H1 (cell line): ENCODE measurements around the gene GPLD1. TPM values are rescaled to one million over a fixed set of nuclear protein-coding genes. Genes with fewer than 3 reads are reported as not detected.

Experiments
- CTCF ChIA-PET: fragments of 300-600 bp; sonication (Branson Sonifier 250); formaldehyde crosslinking; loops from one replicate; lab custom pipeline; 2021; ENCODE audit not compliant: partially characterized antibody; lab: Charles Lee
- POLR2A ChIA-PET: fragments of 300-600 bp; sonication (Branson Sonifier 250); formaldehyde crosslinking; loops from one replicate; lab custom pipeline; 2021; ENCODE audit warnings: inconsistent platforms; ENCODE audit not compliant: partially characterized antibody; lab: Charles Lee
- DNase-seq, 2 experiments: peaks; one replicate each; pipeline versions ENCODE4 v3.0.0 to v3.0.0-alpha.2; 2010 to 2022; ENCODE audit warnings: low spot score in 2 of 2, low read depth in 1 of 2, mixed read lengths in 1 of 2
- FAIRE-seq: peaks from 2 replicates; lab custom pipeline; 2011; peaks lifted over from hg19 to GRCh38; lab: Jason Lieb, UNC
- H2AFZ ChIP-seq: 2 replicates; pipeline ENCODE4 v1.8.1; 2012; ENCODE audit warnings: low read length, inconsistent platforms
- H2AK5ac ChIP-seq: 2 replicates; pipeline ENCODE4 v1.6.1; 2013; ENCODE audit warnings: low read depth, low read length
- H2BK120ac ChIP-seq: replicated peaks from 2 replicates; pipeline ENCODE3; 2013; ENCODE audit warnings: low read depth, low read length, inconsistent platforms
- H2BK12ac ChIP-seq: 2 replicates; pipeline ENCODE4 v1.6.1; 2013; ENCODE audit warnings: low read depth, low read length
- H2BK15ac ChIP-seq: 2 replicates; pipeline ENCODE4 v1.6.1; 2013; ENCODE audit warnings: low read length
- H2BK20ac ChIP-seq: 2 replicates; pipeline ENCODE4 v1.6.1; 2013; ENCODE audit warnings: low read length
- H2BK5ac ChIP-seq: 2 replicates; pipeline ENCODE4 v1.6.1; 2013; ENCODE audit warnings: low read depth, low read length
- H3K14ac ChIP-seq: 2 replicates; pipeline ENCODE4 v1.6.1; 2013; ENCODE audit warnings: inconsistent platforms; ENCODE audit not compliant: insufficient read length
- H3K18ac ChIP-seq: 2 replicates; pipeline ENCODE4 v1.6.1; 2013; ENCODE audit warnings: low read length; ENCODE audit errors: extremely low read depth
- H3K23ac ChIP-seq: 2 replicates; pipeline ENCODE4 v1.6.1; 2013; ENCODE audit warnings: inconsistent platforms; ENCODE audit not compliant: insufficient read length
- H3K23me2 ChIP-seq: 2 replicates; pipeline ENCODE4 v1.6.1; 2013; ENCODE audit warnings: low read depth, low read length
- H3K27ac ChIP-seq: 2 replicates; pipeline ENCODE4 v1.6.1; 2011; ENCODE audit warnings: low read depth, low read length, inconsistent platforms
- H3K27me3 ChIP-seq, 4 experiments: replicated peaks in 1 of 4; 1 replicate in 1 of 4; 2 replicates in 3 of 4; pipeline versions ENCODE4 v1.6.1 to v1.8.1; 2011 to 2013; ENCODE audit warnings: low read length in 3 of 4, mild to moderate bottlenecking in 3 of 4, inconsistent platforms in 2 of 4, mixed read lengths in 2 of 4, moderate library complexity in 1 of 4; ENCODE audit not compliant: control insufficient read depth in 3 of 4, insufficient read depth in 3 of 4; ENCODE audit errors: extremely low read depth in 1 of 4
- H3K36me3 ChIP-seq, 4 experiments: 2 replicates each; pipeline versions ENCODE4 v1.6.1 to v1.8.1; 2011 to 2013; ENCODE audit warnings: mild to moderate bottlenecking in 4 of 4, low read length in 3 of 4, moderate library complexity in 2 of 4, control low read depth in 1 of 4, inconsistent platforms in 1 of 4; ENCODE audit not compliant: insufficient read depth in 4 of 4, control insufficient read depth in 2 of 4
- H3K4ac ChIP-seq: replicated peaks from 2 replicates; pipeline ENCODE3; 2013; ENCODE audit warnings: low read length, low read depth, mixed read lengths, inconsistent platforms; ENCODE audit not compliant: insufficient read length
- H3K4me1 ChIP-seq, 4 experiments: replicated peaks in 1 of 4; 1 replicate in 1 of 4; 2 replicates in 3 of 4; pipeline versions ENCODE4 v1.6.1 to v1.8.1; 2011 to 2013; ENCODE audit warnings: low read length in 3 of 4, inconsistent platforms in 2 of 4, mixed read lengths in 1 of 4; ENCODE audit not compliant: insufficient read depth in 4 of 4, control insufficient read depth in 3 of 4
- H3K4me2 ChIP-seq, 2 experiments: 2 replicates each; pipeline versions ENCODE4 v1.6.1 to v1.8.1; 2011 to 2013; ENCODE audit warnings: low read depth in 2 of 2, low read length in 2 of 2, control low read depth in 1 of 2, inconsistent platforms in 1 of 2, mild to moderate bottlenecking in 1 of 2; ENCODE audit not compliant: insufficient read depth in 1 of 2
- H3K4me3 ChIP-seq, 4 experiments: fragments of 200-600, 300-600 bp in 1 of 4; sonication (generic), shearing (Covaris generic), sonication (Bioruptor Twin) in 1 of 4; 2 replicates each; pipeline versions ENCODE4 v1.5.1 to v1.8.1; 2011 to 2016; ENCODE audit warnings: low read length in 4 of 4, low read depth in 3 of 4, control low read depth in 2 of 4, inconsistent platforms in 2 of 4, mild to moderate bottlenecking in 2 of 4, mixed read lengths in 1 of 4, moderate library complexity in 1 of 4; ENCODE audit not compliant: insufficient read depth in 2 of 4; ENCODE audit errors: extremely low read depth in 1 of 4
- H3K56ac ChIP-seq: replicated peaks from 2 replicates; pipeline ENCODE3; 2013; ENCODE audit warnings: low read depth, mild to moderate bottlenecking, mixed read lengths, low read length, inconsistent platforms; ENCODE audit not compliant: insufficient read length
- H3K79me1 ChIP-seq: 2 replicates; pipeline ENCODE4 v1.6.1; 2013; ENCODE audit warnings: low read depth, low read length, control low read depth
- H3K79me2 ChIP-seq, 2 experiments: 2 replicates each; pipeline versions ENCODE4 v1.6.1 to v1.8.1; 2012 to 2013; ENCODE audit warnings: low read length in 2 of 2, mild to moderate bottlenecking in 2 of 2, inconsistent platforms in 1 of 2; ENCODE audit not compliant: insufficient read depth in 2 of 2, control insufficient read depth in 1 of 2
- H3K9ac ChIP-seq, 4 experiments: replicated peaks in 1 of 4; 1 replicate in 1 of 4; 2 replicates in 3 of 4; pipeline versions ENCODE4 v1.6.1 to v1.8.1; 2011 to 2013; ENCODE audit warnings: low read depth in 3 of 4, low read length in 3 of 4, control low read depth in 2 of 4, mild to moderate bottlenecking in 2 of 4, moderate library complexity in 2 of 4, inconsistent platforms in 1 of 4; ENCODE audit errors: extremely low read depth in 1 of 4
- H3K9me3 ChIP-seq, 2 experiments: 2 replicates each; pipeline versions ENCODE4 v1.6.1 to v1.8.1; 2012 to 2013; ENCODE audit warnings: mild to moderate bottlenecking in 2 of 2, moderate library complexity in 2 of 2, control low read depth in 1 of 2, inconsistent platforms in 1 of 2, low read depth in 1 of 2, low read length in 1 of 2, mixed read lengths in 1 of 2; ENCODE audit not compliant: insufficient read depth in 2 of 2
- H4K20me1 ChIP-seq, 2 experiments: replicated peaks in 1 of 2; 2 replicates each; pipeline versions ENCODE3 to v1.8.1; 2011 to 2013; ENCODE audit warnings: inconsistent platforms in 2 of 2, low read length in 2 of 2, mild to moderate bottlenecking in 1 of 2; ENCODE audit not compliant: insufficient read depth in 2 of 2, control insufficient read depth in 1 of 2
- H4K5ac ChIP-seq: 2 replicates; pipeline ENCODE4 v1.6.1; 2013; ENCODE audit warnings: low read length, low read depth, mixed read lengths, inconsistent platforms; ENCODE audit not compliant: insufficient read length
- H4K8ac ChIP-seq: 2 replicates; pipeline ENCODE4 v1.8.0; 2013; ENCODE audit warnings: mild to moderate bottlenecking, moderate library complexity, low read length, inconsistent platforms; ENCODE audit not compliant: insufficient read depth; ENCODE audit errors: extremely low read depth
- H4K91ac ChIP-seq: replicated peaks from 2 replicates; pipeline ENCODE3; 2013; ENCODE audit warnings: low read length, mixed read lengths, inconsistent platforms; ENCODE audit not compliant: insufficient read length
- BACH1 ChIP-seq: IDR thresholded peaks from 2 replicates; pipeline ENCODE4 v1.6.1; 2012; ENCODE audit warnings: low read length, improper control_type of control experiment
- BRCA1 ChIP-seq: IDR thresholded peaks from 2 replicates; pipeline ENCODE4 v1.6.1; 2012; ENCODE audit warnings: low read depth, low read length, improper control_type of control experiment
- CEBPB ChIP-seq: IDR thresholded peaks from 2 replicates; pipeline ENCODE4 v1.6.1; 2012; ENCODE audit warnings: low read depth, low read length
- CHD2 ChIP-seq: IDR thresholded peaks from 2 replicates; pipeline ENCODE4 v1.6.1; 2012; ENCODE audit warnings: low read length, improper control_type of control experiment
- EZH2 ChIP-seq: fragments of 200-600 bp; sonication (generic); IDR thresholded peaks from 2 replicates; pipeline ENCODE4 v1.7.1; 2012; ENCODE audit warnings: low read depth, mild to moderate bottlenecking, moderate library complexity, low read length, inconsistent platforms; ENCODE audit not compliant: severe bottlenecking
- FOSL1 ChIP-seq: IDR thresholded peaks from 2 replicates; pipeline ENCODE4 v1.6.1; 2011; ENCODE audit warnings: mild to moderate bottlenecking, low read depth, low read length, moderate library complexity; ENCODE audit not compliant: insufficient read depth
- GABPA ChIP-seq: IDR thresholded peaks from 2 replicates; pipeline ENCODE4 v1.6.1; 2011; ENCODE audit warnings: mild to moderate bottlenecking, low read length, moderate library complexity, borderline replicate concordance; ENCODE audit not compliant: insufficient read depth
- PHF8 ChIP-seq: fragments of 200-600 bp; sonication (generic); conservative IDR thresholded peaks from 2 replicates; pipeline ENCODE4 v1.7.1; 2012; ENCODE audit warnings: low read depth, mild to moderate bottlenecking, inconsistent platforms, low read length, moderate library complexity
- POLR2A ChIP-seq, 2 experiments: IDR thresholded peaks; 1 replicate in 1 of 2; 2 replicates in 1 of 2; pipeline ENCODE4 v1.6.1; 2011; ENCODE audit warnings: low read depth in 2 of 2, low read length in 2 of 2, mild to moderate bottlenecking in 2 of 2; ENCODE audit errors: control extremely low read depth in 1 of 2
- SIX5 ChIP-seq: IDR thresholded peaks from 2 replicates; pipeline ENCODE4 v1.6.1; 2011; ENCODE audit warnings: mild to moderate bottlenecking, low read depth, low read length
- USF2 ChIP-seq: IDR thresholded peaks from 2 replicates; pipeline ENCODE4 v1.6.1; 2011; ENCODE audit warnings: low read length, improper control_type of control experiment
- WGBS, 2 experiments: shearing (Covaris generic) in 1 of 2; methylation state at CpG; one replicate each; pipeline versions ENCODE4 v1.1.6 to v1.1.7; 2013 to 2015; ENCODE audit warnings: low lambda C conversion rate in 2 of 2, mixed read lengths in 2 of 2, inconsistent platforms in 1 of 2, low coverage in 1 of 2, missing lambda C conversion rate in 1 of 2; ENCODE audit not compliant: insufficient replicate concordance in 2 of 2, insufficient coverage in 1 of 2, insufficient read length in 1 of 2; ENCODE audit errors: extremely low coverage in 1 of 2, missing lambda C conversion rate in 1 of 2; 5-methylcytosine and 5-hydroxymethylcytosine counted together
- polyA plus RNA-seq, 7 experiments: library from polyadenylated mRNA; depleted of rRNA in 3 of 7; stranded (reverse) in 5 of 7; unstranded in 2 of 7; fragments of >200 nt in 5 of 7; fragments of 200-250 nt in 2 of 7; gene quantifications; 1 replicate in 5 of 7; 2 replicates in 1 of 7; 4 replicates in 1 of 7; pipeline versions ENCODE4 v1.2.1 to v1.2.3, GENCODE V29; 2011 to 2013; ENCODE audit warnings: missing spikeins in 2 of 7, mixed read lengths in 2 of 7
- total RNA-seq: library from RNA; stranded (reverse); fragmentation: NEBNext Ultra II Directional; extraction: Animal tissue kit (Norgen Biotek cat#: 25700); gene quantifications from 2 replicates; pipeline ENCODE4 v1.2.1, GENCODE V29; 2021

Gene GPLD1
- total and polyA plus RNA-seq, 2 of the 8 experiments (the other 6 are each of a cell fraction or from before 2014, with no cell fraction given), result 3.7 to 5.3 TPM

- Histone ChIP-seq H2BK120ac (no peak overlapping the region), H2AFZ (no peak overlapping the region), H3K79me2 (no peaks in the 10 kb centered on the region), H3K23ac (peak overlapping the region; percentile 34), H4K20me1 (no peaks in the 10 kb centered on the region), H3K14ac (no peak overlapping the region), H3K23me2 (no peaks in the 10 kb centered on the region), H2BK20ac (no peak overlapping the region), H3K36me3 (peaks cover 0 to 2% (median 0%) of the 10 kb centered on the region in 4 experiments; a peak in 1 of 8 replicates), H4K8ac (no peak overlapping the region), H2BK12ac (no peak overlapping the region), H3K4me1 (no peaks in the 10 kb centered on the region), H2BK5ac (no peak overlapping the region), H3K4me2 (no peak overlapping the region), H3K18ac (no peak overlapping the region), H3K9me3 (peaks cover 2 to 4% of the 10 kb centered on the region in 2 experiments; a peak in 1 of 4 replicates), H3K56ac (no peak overlapping the region), H4K5ac (no peak overlapping the region), H3K79me1 (no peaks in the 10 kb centered on the region), H3K9ac (no peak overlapping the region), H2BK15ac (no peak overlapping the region), H3K27ac (no peak overlapping the region), H2AK5ac (no peak overlapping the region), H3K4ac (no peak overlapping the region), H3K27me3 (no peaks in the 10 kb centered on the region), H3K4me3 (no peak overlapping the region), H4K91ac (no peak overlapping the region)
- DNase-seq (no peak), FAIRE-seq (no peak)
- ChIA-PET CTCF (interaction anchor here (1.0 to 1.7 kb wide), 2 partner anchors 47 to 899 kb away, joined by 3 to 4 read pairs; no protein-coding TSS in a partner anchor), POLR2A (interaction anchor here (1.4 kb wide), 1 partner anchor 16 kb away, joined by 4 read pairs; the partner anchor contains the start of gene ALDH5A1)
- WGBS, 2 experiments, result 60% methylated on average over 4 of the region's 4 CpGs; no CpG with 5 or more reads in 1 of the 2 experiments
- TF ChIP-seq BACH1 (no peak), BRCA1 (no peak), EZH2 (no peak), CEBPB (no peak), GABPA (no peak), CHD2 (no peak), POLR2A (IDR thresholded peaks at IDR 0.05; ENCODE audit: control extremely low read depth in 1 of 2, low read depth in 2 of 2, low read length in 2 of 2) (no peak), USF2 (no peak), PHF8 (no peak), SIX5 (no peak), FOSL1 (no peak)
Observed at GRCh38 chr6:24478903-24479302, 10.5 kb downstream of the GPLD1 start.
